ENCODE results near the gene DNAJC17.

Gene DNAJC17

DNA sequence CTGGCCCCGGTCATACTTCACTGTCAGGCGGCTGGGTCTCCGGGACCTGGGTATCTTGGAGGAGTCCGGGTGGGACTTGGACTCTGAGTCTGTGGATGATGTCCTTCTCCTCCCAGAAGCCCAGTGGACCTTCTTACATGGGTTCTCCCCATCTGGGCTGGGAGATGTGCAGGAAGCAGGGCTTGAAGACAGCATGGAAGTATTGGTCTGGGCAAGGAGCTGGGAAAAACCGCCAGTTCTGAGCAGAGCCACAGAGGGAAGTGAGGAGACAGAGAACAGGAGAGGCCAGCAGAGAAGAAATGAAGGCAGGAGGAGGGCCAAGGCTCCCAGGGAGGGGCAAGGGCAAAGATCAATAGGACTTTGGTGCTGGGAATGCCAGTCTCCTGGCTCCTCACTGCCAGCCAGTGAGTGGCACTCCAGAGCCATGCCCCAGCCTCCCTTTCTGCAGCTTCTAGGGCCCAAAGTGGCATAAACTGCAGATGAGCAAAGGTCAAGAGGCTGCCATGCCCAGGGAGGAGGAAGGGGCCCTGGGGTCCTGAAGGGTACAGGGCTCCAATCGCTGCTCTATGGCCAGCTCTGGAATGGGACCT lies 21.3 kb upstream of the DNAJC17 start, which contains the start of gene PPP1R14D:
TSS of gene PPP1R14D (minus strand) at position 262 of the 590 bp plus-strand sequence. CDS start at position 195, 67 bp downstream.
- FAIRE-seq, result no peak

DNA sequence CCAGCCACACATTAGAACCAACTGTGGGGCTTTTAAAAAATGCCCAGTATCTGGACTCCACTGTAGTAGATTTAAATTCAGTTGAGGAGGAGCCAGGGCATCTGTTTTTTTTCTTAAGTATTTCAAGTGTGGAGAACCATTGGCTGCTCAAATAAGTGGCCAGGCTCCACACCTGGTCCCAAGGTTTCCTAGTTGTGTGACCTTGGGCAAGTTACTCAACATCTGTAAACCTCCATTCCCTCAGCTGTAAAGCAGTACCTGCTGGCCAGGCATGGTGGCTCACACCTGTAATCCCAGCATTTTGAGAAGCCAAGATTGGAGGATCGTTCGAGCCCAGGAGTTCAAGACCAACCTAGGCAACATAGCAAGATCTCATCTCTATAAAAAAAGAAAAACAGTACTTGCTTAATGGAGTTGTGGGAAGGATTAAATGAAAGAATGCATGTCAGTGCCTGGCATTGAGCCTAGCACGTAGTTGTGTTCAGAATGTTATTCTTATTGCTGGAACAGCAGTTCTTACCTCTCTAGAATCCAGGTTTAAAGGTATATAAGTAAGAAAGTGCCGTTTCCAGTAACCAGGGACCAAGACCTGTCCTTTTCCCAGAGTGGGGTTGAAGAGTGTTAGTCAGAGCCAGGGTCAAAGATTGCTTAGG lies 19.3 kb upstream of the DNAJC17 start:
- FAIRE-seq, result no peak

DNA sequence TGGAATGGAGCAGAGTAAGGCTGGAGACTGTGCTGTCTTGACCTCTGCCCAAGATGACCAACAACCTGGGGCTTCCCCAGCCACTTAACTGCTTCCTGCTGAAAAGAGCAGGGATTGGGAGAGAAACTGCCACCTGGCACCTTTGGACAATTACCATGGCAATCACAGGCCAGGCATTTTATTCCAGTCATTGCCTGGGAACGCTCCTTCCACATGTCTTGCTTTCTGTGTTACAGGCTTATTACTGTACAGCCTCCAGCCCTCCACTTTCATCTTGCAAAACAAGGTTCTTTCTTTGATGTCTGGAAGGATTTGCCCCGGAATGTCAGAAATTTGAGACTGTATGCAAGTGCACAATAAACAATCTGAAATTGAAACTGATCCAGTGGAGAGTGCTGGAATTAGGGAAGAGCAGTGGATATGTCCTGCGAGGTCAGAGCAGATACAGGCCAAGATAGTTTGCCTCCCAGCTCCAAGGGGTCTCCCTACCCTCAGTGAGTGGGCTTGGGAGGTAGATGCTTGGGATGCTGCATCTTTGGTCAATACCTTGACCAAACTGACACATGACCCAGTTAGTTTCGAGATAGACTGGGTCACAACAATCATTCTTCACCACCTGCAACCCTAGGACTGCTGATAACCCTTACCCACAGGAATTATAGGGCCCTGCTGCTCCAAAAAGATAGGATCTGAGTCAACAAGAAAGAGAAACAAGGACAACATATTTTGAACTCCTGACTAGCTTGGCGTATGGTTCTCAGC lies 18.6 kb upstream of the DNAJC17 start:
- FAIRE-seq, result peak; percentile 49

DNA sequence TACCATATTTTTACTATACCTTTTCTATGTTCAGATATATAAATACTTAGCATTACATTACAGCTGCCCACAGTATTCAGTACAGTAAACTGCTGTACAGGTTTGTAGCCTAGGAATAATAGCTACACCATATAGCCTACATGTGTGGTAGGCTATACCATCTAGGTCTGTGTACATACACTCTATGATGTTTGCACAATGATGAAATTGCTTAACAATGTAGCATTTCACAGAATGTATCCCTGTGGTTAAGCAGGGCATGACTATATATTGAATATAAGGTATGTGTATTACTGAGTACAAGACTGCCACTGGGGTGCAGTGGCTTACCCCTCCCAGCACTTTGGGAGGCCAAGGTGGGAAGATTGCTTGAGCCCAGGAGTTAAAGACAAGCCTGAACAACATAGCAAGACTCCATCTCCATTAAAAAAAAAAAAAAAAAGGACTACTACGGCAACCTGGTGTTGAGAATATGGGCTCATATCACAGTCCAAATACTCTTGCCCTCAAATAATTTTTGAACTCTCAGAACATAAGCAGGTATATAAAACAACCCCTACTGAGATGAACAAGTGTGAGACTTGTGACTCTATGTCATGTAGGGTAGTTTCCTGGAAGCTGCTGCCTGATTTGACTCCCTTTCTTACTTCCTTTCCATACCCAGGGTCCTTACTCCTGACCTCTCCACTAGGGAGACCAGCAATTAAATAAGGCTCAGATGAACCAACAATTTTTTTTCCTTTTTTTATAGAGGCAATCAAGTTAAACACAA lies 16.5 kb upstream of the DNAJC17 start:
- no peak for FAIRE-seq

DNA sequence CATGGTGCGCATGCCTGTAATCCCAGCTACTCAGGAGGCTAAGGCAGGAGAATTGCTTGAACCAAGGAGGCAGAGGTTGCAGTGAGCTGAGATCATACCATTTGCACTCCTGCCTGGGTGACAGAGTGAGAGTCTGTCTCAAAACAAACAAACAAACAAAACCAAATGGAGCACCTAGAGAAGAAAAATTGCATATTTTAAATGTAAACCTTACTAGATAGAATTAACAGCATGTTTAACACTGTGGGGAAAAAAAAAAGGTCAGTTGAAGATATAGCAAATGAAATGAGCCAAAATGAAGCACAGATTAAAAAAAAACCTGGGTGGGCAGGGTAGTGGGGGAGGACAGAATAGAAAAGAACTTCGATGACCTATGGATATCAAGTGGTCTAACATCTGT lies 13.9 kb upstream of the DNAJC17 start:
- FAIRE-seq, result no peak

DNA sequence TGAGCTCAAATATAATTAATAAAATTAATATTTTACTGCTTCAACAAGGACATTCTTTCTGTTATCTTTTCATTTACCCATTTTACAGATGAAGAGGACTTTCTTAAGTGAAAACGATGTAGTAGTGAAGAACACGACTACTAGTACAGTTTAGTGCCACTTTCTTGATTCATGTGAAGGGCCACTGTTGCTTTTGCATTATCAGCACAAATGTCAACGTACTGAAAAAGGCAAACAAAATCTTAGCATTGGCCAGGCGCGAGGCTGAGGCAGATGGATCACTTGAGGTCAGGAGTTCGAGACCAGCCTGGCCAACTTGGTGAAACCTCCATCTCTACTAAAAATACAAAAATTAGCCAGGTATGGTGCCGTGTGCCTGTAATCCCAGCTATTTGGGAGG lies 11.8 kb upstream of the DNAJC17 start:
- no peak for FAIRE-seq

DNA sequence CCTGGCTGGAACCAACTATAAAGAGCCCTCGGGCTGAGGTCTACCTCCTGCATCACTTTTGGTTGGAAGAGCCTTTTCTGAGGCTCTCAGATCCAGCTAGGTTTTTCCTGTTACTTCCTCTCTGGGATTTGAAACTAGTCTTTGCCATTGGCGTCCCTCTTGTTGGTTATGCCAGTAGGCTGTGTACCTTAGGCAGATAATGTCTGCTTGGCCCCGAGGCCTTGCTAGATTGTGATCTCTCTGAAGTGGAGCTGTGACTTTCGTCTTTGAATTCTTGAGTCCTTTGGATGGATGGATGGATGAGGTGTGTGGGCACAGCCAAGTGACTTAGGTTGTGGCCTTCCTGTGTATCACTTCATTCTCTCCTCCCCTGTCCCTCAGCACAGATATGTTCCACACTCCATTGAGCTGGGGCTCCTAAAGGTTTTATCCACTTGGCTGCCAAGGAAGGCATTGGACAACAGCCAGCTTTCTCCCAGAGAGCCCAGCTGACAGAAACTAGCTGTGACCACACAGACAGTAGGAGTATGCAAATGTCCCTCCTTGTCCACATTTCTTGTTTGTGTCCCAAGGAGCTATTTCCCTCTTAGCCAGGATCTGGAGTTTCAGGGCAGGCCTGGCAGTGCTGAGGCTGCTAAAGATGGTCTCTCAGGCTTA lies 7.9 kb upstream of the DNAJC17 start:
- no peak for FAIRE-seq

DNA sequence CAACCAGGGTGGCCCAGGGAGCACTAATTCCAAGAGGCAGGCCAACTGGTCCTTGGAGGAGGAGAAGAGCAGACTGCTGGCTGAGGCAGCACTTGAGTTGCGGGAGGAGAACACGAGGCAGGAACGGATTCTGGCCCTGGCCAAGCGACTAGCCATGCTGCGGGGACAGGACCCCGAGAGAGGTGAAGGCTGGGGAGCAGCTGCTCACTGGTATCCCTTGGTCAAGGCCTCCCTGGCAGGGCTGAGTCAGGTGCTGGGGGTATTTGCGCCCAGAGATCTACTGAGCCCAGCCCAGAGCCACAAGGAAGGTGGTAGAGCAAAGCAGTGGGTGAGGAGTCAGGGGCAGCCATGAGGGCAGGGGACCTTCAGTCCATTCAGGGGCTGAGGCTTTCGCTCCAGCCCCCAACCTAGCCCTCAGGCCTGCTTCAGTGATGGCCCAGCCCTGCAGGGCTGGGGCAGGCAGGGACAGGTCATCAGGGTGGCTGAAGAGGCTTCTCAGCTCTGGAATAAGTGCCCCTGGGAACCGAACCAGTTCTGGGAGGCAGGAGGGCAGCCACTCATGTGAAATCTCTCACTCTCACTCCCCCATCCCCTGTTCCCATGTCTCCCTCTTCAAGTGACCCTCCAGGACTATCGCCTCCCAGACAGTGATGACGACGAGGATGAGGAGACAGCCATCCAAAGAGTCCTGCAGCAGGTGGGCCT lies 5.6 kb upstream of the DNAJC17 start:
- no peak for FAIRE-seq

DNA sequence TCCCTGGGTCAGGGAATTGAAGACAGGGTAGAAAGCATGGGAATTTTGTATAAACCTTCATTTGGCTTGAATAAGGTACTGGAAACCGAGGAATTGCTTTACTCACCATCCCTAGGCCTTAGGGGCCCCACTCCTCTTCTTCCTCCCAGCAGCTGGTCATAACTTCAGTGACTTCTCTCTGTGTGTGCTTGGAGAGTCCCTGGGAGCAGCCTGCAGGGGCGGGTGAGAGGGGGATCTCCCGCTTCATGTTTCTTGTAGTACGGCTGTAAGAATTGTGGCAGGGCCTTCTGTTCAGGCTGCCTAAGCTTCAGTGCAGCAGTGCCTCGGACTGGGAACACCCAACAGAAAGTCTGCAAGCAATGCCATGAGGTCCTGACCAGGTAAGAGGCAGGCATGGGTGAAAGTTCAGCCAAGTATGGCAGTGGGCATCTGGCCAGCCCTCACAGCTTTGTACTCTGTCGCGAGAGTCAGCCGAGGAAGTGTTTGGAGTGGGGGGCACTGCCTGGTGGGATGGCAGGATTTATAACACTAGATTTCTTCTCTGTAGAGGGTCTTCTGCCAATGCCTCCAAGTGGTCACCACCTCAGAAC lies 1.7 kb upstream of the DNAJC17 start:
- no peak for FAIRE-seq

DNA sequence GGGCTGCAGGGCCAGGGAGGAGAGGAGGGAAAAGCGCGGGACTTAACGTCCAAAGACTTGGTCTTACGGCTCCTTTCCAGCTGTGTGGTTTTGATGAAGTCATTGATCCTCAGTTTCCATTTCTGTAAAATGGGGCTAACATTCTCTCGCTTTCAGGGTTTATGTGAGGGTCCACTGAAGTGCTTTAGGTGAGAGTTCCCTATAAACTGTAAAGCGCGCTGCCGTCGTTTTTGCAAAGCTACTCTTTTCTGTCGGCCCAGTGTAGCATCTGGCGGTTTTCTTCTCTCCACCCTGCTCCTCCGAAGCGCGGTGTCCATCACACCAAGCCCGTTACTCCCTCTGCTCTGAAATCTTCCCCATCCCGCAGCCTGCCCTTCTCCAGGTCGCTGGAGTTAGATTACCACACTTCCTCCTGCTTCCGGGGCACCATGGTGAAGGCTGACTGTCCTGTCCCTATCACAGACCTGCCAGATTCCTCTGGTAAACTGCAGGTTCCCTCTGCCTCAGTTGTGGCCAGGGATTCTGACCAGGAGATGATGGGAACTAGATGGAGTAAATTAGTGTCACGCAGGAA lies 702 bp upstream of the DNAJC17 start:
- no peak for FAIRE-seq

DNA sequence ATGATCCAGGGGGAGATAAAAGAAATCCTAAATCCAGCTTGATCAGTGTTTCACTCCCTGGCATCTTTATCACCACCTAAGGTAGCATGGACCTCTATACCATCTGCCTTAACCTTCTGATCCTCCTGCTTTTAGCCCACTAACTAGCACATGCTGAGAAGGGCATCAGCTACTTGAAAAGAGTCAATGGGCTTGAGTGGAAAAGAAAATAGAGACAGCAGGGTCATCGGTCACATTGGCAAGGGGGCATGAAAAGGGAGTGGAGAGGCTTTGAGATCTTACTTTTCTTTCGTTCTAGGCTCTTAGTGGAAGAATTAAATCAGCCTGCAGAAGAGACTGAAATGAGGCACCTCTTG lies 623 bp downstream of the DNAJC17 start:
- FAIRE-seq, result no peak

DNA sequence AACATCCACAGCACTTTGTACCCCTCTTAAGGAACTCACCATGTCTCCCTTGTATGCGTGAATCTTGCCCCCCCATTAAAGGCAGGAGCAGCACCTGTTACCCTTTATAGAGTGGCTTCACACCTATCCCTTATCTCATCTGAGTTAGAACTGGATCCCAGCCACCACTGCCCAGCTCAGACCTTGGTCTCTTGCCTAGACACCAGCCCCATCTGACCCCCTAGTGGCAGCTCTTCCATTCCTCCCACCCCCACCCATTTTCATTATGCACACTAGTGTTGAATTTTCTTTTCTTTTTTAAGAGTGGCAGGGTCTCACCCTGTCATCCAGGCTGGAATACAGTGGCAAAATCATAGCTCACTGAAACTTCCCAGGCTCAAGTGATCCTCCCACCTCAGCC lies 3.6 kb downstream of the DNAJC17 start:
- FAIRE-seq, result no peak

DNA sequence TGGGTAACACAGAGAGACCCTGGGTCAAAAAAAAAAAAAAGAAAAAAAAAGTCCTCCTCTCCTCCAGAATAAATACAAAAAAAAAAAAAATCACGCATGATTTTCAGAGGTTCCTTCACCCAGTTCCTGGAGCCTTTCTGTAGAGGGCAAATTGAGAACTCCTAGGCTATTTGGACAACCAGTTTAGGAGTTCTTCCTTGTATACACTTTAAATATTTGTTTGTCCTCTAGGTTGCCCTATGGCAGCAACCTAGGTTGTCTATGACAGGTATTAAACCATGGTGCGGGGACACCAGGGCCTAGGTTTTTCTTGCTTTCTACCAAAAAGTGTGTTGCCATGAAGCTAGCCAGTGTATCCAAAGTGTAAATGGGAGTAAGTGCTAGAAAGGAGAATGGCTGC lies 4.2 kb downstream of the DNAJC17 start:
- no peak for FAIRE-seq

DNA sequence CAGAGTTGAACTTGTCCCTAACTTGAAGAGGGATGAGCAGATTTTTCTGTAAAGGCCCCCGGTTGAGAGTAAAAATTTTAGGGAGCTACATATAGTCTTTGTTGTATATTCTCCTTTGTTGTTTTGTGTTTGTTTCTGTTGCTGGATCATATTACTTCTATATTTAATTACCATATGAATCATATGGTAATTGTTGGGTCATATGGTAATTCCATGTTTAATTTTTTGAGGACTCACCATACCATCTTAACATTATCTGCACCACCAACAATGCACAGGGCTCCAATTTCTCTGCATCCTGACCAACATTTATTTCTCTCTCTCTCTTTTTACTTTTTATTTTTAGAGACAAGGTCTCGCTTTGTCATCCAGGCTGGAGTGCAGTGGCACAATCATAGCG lies 7.8 kb downstream of the DNAJC17 start:
- no peak for FAIRE-seq

DNA sequence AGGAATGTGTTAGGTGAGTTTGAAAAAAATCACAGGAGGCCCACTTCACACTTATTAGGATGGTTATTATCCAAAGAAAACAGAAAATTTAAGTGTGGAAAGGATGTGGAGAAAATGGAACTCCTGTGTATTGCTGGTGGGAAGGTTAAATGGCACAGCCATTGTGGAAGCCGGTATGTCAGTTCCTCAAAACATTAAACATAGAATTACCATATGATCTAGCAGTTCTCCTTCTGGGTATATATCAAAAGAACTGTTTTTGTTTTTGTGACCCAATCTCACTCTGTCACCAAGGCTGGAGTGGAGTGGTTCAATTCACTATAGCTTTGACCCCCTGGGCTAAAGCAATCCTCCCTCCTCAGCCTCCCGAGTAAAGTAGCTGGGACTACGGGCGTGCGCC lies 10.8 kb downstream of the DNAJC17 start:
- FAIRE-seq, result no peak

DNA sequence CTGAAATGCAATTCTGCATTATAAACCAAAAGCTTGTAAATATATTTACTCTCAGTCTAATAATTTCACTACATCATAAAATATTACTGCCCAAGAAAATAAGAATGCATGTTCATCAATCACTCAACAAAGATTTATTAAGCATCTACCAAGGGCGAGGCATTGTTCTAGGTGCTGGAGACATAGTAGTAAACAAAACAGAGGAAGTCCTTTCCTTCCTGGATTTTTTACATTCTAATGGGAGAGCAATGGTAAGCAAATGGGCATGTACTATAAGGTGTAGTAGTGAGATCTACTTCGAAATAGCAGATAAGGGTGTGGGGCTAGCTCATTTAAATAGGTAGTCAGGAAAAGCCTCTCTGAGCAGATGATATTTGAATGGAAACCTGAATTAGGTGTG lies 11.2 kb downstream of the DNAJC17 start:
- FAIRE-seq, result no peak

DNA sequence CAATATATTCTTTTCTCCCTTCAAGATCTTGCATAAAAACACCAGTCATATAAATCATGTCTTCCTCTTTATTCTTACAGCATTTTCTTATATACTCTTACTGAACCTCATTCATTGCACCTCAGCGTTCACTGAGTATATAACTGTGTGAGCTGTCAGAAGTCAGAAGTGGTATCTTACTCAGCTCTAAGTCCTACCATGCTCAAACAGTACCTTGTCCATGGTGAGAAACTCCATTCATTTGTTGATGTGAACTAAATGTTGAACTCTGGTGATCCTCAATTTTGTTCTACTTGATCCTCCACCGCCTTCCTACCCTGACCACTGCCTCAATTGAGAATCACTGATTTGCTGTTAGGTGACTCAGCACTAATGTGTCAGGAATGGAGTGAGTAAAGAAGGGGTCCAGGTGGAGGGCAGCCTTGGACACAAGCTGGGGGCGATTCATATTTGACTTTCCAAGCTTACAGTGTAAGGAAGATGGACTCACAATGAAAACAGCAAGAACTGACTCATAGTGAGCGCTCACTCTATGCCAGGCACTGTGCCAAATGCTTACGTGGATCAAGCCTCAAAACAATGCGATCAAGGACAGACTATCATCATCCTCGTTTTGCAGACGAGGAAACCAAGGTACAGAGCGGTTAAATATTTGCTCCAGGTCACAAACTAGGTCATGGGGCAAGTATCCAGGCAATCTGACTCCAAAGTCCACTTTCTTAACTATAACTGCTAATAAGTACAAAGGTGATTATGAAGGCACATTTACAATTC lies 13.9 kb downstream of the DNAJC17 start:
- no peak for FAIRE-seq

DNA sequence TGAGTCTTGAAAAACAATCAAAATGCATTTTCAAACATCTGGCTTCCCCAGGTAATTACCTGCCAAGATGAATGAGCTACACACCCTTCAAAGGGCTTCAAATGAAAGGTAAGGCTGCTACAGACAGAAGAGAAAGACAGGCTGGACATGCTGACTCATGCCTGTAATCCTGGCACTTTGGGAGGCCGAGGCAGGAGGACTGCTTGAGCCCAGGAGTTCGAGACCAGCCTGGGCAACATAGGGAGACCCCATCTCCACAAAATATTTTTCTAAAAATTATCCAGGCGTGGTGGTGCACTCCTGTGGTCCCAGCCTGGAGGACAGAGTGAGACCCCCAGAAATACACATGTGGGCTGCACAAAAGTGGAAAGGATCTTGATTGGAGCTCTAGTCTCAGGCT lies 14.9 kb downstream of the DNAJC17 start:
- FAIRE-seq, result no peak

DNA sequence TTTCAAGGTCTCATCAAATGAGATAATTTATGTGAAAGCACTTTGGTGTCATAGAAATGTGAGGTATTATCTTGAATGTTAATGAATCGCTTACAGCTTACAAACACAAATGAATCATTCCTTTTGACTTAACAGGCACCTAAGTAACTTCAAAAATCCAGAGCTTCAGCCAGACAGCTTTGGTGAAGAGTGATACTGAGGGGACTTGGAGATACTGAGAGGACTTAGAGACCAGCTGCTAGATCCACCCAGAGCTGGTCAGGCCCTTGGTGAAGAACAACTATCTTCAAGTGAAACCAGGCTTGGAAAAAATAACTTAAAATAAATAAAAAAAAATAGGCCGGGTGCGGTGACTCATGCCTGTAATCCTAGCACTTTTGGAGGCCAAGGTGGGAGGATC lies 16.6 kb downstream of the DNAJC17 start:
- FAIRE-seq, result no peak

DNA sequence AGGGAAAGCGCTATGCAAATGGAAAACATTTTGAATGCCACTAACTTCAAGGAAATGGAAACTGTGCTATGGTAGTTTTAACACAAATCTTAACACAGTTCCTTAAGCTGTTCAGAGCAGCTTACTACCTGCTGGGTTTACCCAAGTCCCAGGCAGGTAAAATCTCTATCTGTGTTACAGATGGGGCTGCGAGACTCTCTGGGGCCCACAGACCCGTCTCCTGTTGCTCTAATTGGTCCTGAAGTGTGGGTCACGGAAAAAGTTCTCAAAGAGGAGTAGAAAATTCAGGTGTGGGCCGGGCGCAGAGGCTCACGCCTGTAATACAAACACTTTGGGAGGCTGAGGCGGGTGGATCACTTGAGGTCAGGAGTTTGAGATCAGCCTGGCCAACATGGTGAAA lies 17.3 kb downstream of the DNAJC17 start:
- no peak for FAIRE-seq

DNA sequence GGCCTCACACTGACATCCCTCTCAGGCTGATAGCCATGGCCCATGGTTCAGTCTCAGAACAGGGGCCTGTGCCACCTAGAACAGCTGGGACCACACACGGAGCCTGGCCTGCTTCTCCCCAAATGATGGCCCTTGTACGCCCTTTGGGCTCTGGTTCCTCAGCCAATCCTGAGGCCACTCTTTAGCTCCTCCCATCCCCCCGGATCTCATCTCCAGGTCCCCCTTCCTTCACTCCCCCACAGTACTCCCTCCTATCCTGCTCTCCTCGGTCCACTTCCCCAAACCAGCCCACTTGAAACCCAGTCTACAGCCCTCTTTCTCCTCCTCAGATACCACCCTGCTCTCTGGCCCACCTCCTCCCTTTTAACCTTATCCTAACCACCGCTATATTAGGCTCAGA lies 18.2 kb downstream of the DNAJC17 start:
- no peak for FAIRE-seq

All from islet of Langerhans (tissue), 1 donor.